Neural progenitor cell (in vitro differentiated cells): ENCODE data around the gene ZNF334.

Experiments used
- EZH2 ChIP-seq: fragments of 200-600 bp; sonication (generic); IDR thresholded peaks from 2 replicates; pipeline ENCODE4 v1.6.1; 2017; ENCODE audit warnings: antibody characterized with exemption, mild to moderate bottlenecking, moderate library complexity
- TF ChIP-seq, protein P1 (sequence below): fragments of 200-600 bp; sonication (generic); IDR thresholded peaks from 2 replicates; pipeline ENCODE4 v1.5.1; 2017; ENCODE audit warnings: antibody characterized with exemption, mild to moderate bottlenecking

- TF ChIP-seq EZH2 = no peak
- TF ChIP-seq, protein P1, sequence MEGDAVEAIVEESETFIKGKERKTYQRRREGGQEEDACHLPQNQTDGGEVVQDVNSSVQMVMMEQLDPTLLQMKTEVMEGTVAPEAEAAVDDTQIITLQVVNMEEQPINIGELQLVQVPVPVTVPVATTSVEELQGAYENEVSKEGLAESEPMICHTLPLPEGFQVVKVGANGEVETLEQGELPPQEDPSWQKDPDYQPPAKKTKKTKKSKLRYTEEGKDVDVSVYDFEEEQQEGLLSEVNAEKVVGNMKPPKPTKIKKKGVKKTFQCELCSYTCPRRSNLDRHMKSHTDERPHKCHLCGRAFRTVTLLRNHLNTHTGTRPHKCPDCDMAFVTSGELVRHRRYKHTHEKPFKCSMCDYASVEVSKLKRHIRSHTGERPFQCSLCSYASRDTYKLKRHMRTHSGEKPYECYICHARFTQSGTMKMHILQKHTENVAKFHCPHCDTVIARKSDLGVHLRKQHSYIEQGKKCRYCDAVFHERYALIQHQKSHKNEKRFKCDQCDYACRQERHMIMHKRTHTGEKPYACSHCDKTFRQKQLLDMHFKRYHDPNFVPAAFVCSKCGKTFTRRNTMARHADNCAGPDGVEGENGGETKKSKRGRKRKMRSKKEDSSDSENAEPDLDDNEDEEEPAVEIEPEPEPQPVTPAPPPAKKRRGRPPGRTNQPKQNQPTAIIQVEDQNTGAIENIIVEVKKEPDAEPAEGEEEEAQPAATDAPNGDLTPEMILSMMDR = no peak
Observed at GRCh38 chr20:46484954-46485353, 28.4 kb downstream of the ZNF334 start.
